Lung microvascular endothelial cell (primary cell): Measurements from ENCODE around the gene SNAP91. TPM values are rescaled to one million over a fixed set of nuclear protein-coding genes. Genes with fewer than 3 reads are reported as not detected.
"Not testable (repeated sequence)": the region's sequence is repeated elsewhere in the genome, so short reads cannot be mapped to it uniquely, and the experiment has no call there.

ENCODE experiments used
- DNase-seq, 2 donors: peaks; one replicate each; pipeline versions ENCODE4 v3.0.0 to v3.0.0-alpha.2; 2010; ENCODE audit warnings: low read depth in 2 of 2
- total RNA-seq: library from RNA; depleted of rRNA; stranded (reverse); fragments of >200 nt; gene quantifications from 2 replicates; pipeline ENCODE4 v1.2.1, GENCODE V29; 2014

Gene SNAP91, protein sequence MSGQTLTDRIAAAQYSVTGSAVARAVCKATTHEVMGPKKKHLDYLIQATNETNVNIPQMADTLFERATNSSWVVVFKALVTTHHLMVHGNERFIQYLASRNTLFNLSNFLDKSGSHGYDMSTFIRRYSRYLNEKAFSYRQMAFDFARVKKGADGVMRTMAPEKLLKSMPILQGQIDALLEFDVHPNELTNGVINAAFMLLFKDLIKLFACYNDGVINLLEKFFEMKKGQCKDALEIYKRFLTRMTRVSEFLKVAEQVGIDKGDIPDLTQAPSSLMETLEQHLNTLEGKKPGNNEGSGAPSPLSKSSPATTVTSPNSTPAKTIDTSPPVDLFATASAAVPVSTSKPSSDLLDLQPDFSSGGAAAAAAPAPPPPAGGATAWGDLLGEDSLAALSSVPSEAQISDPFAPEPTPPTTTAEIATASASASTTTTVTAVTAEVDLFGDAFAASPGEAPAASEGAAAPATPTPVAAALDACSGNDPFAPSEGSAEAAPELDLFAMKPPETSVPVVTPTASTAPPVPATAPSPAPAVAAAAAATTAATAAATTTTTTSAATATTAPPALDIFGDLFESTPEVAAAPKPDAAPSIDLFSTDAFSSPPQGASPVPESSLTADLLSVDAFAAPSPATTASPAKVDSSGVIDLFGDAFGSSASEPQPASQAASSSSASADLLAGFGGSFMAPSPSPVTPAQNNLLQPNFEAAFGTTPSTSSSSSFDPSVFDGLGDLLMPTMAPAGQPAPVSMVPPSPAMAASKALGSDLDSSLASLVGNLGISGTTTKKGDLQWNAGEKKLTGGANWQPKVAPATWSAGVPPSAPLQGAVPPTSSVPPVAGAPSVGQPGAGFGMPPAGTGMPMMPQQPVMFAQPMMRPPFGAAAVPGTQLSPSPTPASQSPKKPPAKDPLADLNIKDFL
- 0.22 and 0.40 TPM in 2 replicates for total RNA-seq

- peak in 1 of 2 donors; percentile 39 for DNase-seq
Measured at GRCh38 chr6:83708970-83709747, at the start of gene SNAP91. Gene SNAP91, minus strand, starts transcription at chr6:83709101. Its CDS starts 1,174 bp downstream, at chr6:83707927.

GRCh38 chr6:83758533-83758932, 49.6 kb upstream of the SNAP91 start:
- DNase-seq = no peak

GRCh38 chr6:83757021-83757420, 48.1 kb upstream of the SNAP91 start:
- DNase-seq = no peak

DNA sequence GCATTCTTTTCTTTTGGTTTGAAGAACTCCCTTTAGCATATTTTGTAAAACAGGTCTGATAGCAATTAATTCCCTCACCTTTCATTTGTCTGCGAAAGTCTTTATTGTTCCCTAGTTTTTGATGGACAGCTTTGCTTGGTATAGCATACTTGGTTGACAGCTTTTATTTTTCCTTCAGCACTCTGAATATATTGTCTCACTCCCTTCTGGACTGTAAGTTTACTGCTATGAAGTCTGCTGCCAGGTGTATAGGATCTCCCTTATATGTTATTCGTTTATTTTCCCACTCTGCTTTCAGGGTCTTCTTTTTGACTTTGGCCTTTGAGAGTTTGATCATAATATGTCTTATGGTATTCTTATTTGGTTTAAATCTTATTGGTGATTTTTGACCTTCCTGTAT, 47.7 kb upstream of the SNAP91 start:
- DNase-seq = no peak

- DNase-seq = not testable (repeated sequence)
Measured at GRCh38 chr6:83752375-83752774, 43.5 kb upstream of the SNAP91 start.

- DNase-seq = no peak
Measured at GRCh38 chr6:83741089-83741488, 32.2 kb upstream of the SNAP91 start.

DNA sequence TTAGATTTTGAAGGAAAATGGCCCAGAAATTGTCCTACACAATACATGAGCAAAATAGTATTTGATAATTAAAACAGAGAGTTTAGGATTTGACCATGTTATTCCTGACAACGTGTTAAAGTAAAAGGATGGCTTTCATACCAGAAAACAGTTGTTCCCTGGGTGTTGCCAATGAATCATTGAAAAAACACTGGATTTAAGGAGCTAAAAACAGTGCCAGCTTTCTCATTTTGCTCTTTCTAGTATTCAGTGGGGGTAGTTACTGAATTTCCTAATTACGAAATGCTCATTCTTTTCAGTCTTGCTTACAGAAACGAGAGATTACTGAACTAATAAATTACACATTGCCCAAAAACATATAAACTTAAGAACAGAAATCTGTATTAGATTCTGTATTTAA, 26.6 kb upstream of the SNAP91 start:
- DNase-seq = no peak

DNA sequence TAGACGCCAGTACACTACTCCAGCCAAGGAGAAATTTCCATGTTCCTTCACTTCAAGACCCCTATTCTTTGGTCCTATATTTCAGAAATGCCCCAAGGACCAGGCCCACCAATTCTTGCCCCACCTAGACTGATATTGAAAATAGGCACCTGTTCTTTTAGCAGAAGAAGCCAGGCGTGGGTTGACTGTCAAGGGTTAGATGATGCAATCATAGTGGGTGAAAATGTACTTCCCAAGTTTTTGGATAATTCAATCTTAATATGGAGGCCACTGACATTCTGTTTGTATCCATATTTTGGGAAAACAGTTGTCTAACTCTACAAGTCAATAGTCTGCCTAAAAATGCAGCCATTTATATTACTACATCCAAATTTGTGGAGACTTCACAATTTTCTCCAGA, 21.0 kb upstream of the SNAP91 start:
- no peak for DNase-seq

DNA sequence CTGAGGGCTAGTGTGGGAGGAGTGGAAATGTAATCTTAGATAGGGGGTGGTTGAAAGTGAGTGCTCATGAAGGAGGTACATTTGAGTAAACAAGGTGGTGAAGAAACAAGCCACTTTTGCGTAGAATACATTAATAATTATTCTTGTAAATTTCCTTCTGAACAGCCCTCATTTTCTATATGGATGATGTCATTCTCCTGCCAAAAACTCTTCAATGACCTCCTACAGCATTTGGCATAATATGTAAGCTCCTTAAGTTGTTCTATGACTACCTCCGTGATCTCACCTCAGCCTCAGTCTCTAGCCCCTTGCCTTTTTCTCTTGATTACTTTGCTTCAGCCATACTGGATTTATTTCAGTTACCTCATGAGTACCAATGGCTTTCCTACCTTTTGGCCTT, 14.0 kb upstream of the SNAP91 start:
- no peak for DNase-seq

GRCh38 chr6:83717809-83718208, 8.9 kb upstream of the SNAP91 start:
- no peak for DNase-seq

DNA sequence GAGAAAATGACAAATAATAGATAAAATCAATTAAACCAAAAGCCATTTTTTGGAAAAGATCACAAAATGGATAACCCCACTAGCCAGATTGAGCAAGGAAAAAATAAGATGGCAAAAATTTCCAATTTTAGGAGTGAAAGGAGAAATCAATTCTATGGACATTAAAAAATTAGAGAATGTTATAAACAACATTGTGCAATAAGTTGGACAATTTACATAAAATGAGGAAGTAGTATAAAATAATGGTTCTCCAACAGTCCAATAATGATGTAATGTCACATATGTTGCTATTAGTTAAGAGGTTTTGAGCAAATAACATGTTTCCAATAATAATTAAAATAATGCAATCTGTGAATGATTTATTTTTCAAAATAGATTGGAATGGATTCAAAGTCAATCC, 3.1 kb upstream of the SNAP91 start:
- DNase-seq = no peak

GRCh38 chr6:83709748-83710050, 798 bp upstream of the SNAP91 start:
- DNase-seq = no peak

- DNase-seq = peak in 1 of 2 donors; percentile 23
Measured at GRCh38 chr6:83708546-83708969, 343 bp downstream of the SNAP91 start.

- DNase-seq = no peak
Measured at GRCh38 chr6:83707829-83708545, 914 bp downstream of the SNAP91 start.

DNA sequence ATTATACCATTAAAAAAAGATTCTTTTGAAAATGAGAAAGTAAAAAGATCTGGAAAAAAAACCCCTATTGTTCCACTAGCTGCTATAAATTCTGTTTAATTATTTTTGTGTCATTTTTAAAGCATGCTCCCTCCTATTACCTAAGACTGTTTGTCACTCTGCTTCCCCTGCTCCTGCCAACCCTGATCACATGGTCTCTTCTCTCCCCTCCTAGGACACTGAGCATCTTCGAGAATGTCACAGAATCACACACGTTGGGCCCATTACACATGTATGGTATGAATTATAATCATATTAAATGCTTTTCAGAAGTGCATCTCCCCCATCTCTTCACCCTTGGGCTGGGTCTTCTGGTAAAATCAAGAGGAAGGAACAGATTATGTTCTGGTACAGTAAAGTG, 6.2 kb downstream of the SNAP91 start:
- no peak for DNase-seq

GRCh38 chr6:83702077-83702476, 6.8 kb downstream of the SNAP91 start:
- no peak for DNase-seq

DNA sequence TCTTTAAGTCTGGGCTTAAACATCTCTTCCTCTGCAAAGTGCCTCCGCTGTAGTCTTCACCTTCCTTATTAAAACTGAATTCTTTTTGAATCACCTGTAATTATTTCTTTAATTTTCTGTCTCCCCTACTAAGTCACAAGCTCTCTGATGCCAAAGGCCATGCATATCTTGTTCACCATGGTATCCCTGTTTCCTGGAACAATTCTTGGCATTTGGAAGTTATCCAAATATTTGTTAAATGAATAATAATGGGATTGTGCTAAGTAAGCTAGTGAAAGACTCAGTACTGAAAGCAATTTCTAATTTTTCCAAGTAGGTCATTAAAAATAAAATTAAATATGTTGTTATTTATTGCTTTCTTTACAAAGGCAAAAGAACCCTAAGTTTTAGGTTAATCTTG, 12.2 kb downstream of the SNAP91 start:
- DNase-seq = peak; percentile 2 to 82

GRCh38 chr6:83685481-83685880, 23.4 kb downstream of the SNAP91 start:
- DNase-seq = no peak

DNA sequence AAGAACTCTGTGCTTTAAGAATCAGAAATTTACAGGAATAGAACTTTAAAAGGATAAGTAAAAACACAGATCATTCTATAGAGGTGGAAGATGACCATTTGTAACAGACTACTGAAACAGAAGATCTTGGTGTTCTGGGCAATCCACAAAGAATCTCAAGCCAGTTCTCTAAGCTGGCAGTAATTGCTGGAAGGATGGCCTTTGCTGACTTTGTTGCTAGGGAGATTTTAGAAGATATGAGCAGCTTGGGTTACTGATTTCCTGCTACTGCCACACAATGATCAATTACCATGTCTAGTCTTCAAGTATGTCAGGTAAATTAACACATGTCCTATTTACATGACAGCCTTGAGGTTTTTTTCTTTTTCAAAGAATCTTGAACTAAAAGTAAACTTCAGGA, 31.1 kb downstream of the SNAP91 start:
- no peak for DNase-seq

DNA sequence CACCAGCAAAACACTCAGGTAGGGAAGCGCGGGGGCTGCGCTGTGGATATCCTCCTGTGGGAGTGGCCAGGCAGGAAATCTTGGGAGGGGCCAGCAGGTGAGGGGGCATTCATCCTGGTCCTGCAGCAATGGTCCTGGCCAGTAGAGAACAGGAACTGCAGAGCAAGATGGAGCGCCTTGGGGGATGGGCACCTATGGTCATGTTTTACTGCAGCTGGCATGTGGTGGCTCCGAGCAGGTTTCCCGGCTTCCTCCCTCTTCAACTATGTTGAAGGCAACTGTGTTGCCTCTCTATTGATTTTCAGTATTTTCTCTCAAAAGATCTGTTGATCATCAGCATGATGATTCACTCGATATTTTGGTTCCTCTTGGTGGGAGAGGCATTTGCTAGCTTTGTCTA, 70.9 kb downstream of the SNAP91 start:
- DNase-seq = no peak

DNA sequence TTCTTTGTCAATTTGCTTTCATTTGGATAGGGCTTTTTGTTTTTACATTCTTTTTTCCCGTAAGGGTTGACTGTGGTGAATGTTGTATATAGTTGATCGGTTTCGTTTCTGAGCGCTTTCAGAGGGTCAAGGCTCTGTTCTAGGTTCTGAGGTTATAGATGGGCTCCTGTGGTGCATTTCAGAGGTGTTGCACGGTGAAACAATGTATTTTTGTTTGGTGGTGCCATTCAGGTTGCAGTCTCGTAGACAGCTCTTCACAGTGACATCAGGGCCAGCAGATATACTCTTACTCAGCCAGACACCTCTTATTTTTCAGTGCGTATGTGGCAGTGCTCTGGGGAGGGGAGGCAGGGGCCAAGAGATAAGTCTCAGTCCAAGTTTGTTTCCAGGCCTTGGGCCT, 72.1 kb downstream of the SNAP91 start:
- DNase-seq = no peak
